Dermis microvascular lymphatic vessel endothelial cell (primary cell): ENCODE results near the gene VPS37B. TPM values are rescaled to one million over a fixed set of nuclear protein-coding genes. Genes with fewer than 3 reads are reported as not detected.

ENCODE experiments used
- DNase-seq, 2 donors: peaks; one replicate each; pipeline versions ENCODE4 v3.0.0 to v3.0.0-alpha.2; 2010; ENCODE audit warnings: low read depth in 2 of 2
- total RNA-seq: library from RNA; depleted of rRNA; stranded (reverse); fragments of >200 nt; gene quantifications from 2 replicates; pipeline ENCODE4 v1.2.1, GENCODE V29; 2014

VPS37B gene
- total RNA-seq, 1 donor from 2014 or later, result 10.5 TPM

DNA sequence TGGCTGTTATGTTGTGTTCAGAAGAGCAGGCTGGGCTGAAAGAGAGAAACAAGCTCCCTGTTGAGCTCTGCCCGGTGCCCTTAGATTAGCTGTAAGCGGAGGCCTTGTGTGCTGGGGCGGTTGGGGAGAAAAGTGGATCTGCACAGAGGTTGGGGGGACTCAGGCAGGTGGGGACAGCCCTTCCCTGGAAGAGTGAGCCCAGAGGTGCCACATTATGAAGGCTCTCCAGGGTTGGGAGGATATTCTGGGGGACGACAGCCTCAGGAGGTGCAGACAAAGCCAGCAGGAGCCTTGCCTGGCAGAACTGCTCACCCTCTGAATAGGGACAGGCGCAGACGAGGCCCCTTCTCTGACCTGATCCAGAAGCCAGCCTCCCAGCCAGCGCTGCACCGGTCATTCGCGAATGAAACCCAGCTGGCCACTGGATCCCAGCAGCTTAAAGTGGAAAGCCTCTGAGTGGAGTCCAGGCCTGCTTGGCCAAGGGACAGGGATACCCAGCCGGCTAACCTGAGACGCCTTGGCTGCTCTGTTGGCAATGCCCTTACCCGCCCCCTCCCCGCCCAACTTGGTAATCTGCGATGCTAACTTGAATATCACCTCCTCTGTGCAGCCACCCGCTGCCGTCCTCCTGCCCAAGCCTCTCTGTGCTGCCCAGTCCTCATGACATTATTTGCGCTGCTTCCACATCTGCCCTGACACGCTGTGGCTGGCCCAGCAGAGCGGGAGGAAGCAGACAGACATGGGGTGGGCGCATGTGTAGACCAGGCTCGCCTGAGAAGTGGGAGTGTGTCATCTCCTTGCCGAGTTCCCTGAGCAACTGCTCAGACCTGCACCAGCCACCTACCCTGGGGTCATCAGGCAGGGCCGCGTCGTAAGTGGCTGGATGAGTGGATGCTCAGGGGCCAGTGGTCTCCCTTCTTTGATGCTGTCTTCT, 55.1 kb downstream of the VPS37B start:
- DNase-seq, result no peak

DNA sequence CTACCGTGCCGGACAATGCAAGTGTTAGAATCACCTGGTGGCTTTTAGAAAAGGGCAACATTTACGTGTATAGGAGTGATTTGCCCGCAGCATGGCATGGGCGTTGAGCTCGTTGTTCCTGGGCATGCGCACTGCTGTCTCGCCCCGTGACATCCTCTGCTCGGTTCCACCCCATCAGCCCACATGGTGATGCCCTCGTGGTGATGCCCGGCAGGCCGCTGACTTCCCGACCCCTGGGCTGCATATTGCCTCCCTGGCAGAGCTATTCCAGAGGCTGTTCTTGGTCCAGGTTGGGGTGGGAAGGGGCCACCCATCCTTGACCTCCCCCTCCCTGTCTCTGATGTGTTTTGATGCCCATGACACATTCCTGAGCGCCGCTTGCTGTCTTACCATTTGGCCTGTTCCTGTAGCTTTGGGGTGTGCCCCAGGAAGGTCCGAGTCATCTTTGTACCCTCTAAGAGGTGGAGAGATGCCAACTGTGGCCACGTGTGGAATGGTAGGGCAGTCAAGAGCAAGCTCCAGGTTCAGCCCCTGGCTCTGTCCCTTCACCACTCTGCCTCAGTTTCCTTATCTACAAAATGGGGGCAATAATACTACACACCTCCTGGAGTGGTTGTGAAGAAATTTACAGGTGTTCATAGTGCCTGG, 55.9 kb downstream of the VPS37B start:
- no peak for DNase-seq

DNA sequence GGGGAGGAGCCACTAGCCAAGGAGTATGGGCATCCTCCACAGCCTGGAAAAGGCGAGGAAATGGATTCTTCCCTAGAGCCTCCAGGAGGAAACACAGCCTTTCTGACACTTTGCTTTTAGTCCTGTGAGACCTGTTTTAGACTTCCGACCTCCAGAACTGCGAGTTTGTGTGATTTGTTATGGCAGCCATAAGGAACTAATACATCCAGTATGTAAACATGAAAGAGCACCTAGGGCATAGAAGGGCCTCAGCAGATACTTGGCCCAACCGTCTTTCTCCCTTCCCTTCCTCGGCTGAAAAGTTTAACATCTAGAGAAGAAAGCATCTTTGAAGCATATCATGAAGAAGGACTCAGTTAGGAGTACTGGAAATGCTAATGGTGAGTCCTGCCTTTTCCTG, 57.1 kb downstream of the VPS37B start:
- DNase-seq, result no peak

DNA sequence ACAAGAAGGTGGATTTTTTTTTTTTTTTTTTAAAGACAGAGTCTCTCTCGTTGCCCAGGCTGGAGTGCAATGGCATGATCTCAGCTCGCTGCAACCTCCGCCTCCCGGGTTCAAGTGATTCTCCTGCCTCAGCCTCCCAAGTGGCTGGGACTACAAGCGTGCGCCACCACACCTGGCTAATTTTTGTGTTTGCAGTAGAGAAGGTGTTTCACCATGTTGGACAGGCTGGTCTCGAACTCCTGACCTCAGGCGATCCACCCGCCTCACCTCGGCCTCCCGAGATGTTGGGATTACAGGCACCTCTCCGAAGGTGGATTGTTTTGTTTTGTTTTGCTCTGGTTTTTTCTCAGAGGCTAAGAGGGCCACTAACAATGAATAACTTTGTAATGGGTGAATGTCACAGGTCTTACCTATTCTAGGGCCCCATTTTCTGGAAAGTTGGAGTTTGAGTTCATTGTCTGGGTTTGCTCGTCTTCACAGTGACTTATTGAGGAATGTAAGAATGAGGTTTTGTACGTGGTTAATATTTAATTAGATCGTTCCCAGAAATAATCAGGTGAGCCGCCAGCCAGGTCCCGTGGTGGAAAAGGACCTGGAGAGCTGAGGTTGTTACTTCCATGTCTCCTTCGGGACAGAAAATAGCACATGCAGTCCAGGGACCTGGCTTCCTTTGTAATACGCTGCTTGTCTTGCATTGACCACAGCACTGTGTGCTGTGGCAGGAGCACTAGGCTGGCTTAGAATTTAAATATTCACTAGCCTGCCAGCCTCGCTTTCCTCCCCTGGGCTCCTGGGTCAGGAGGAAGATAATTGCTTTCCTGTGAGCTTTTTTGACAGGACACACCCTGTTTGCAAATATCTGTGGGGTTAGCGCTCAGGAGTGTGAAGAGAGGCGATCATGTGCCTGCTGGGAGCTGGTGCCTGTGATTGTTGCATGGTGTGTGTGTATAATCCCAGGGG, 58.3 kb downstream of the VPS37B start:
- DNase-seq, result no peak

DNA sequence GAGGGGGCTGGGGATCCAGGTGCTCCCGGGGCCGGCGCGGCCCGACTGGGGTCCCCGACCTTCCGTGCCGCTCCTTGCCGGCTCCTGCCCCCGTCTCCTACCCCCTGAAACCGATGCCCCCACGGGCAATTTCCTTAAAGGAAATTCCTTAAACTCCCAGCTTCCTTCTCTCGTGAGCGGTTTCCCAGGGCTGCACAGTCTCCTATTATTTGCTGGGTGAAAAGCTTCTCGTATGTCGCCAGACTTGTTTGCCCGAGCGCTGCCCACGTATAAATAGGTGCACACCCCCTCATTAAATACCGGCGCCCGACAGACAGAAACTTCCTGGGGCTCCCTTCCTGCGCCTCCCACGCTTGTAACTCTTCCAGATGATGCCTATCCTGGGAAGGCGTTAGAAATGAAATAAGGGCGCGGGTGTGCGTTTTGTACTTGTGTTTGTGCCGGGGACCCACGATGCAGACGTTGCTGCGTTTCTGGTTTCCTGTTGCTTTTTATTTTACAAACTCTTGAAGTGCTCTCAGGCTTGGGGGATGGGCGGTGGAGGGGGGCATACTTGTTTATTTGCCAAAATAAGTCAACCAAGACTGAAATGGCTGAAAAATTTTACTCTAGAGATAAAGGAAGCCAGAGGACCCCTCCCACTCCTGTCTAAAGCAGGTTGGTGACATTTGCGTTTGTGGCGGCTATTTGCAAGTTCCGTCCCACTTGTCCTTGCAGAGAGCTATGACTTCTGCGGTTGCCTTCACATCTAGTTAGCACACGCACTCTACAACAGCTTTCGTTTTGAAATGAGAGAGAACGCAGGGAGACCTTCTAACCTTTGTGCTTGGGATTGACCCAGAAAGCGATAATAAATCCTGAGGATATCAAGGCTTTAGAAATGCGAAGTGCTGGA, 59.6 kb downstream of the VPS37B start:
- peak in 1 of 2 donors; percentile 71 for DNase-seq

DNA sequence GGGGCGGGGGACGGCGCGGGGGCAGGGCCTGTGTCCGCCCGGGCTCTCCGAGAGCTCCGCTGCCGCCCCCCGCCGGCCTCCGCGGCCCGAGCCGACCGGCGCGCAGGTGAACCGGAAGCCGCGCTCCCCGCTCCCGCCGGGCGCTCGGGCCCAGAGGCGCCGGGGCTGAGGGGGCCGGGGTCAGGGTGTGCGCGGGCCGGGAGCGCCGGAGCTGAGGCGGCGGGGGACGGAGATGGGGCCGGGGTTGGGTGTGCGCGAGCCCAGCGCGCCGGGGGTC, 60.2 kb downstream of the VPS37B start:
- peak in 1 of 2 donors; percentile 39 for DNase-seq

DNA sequence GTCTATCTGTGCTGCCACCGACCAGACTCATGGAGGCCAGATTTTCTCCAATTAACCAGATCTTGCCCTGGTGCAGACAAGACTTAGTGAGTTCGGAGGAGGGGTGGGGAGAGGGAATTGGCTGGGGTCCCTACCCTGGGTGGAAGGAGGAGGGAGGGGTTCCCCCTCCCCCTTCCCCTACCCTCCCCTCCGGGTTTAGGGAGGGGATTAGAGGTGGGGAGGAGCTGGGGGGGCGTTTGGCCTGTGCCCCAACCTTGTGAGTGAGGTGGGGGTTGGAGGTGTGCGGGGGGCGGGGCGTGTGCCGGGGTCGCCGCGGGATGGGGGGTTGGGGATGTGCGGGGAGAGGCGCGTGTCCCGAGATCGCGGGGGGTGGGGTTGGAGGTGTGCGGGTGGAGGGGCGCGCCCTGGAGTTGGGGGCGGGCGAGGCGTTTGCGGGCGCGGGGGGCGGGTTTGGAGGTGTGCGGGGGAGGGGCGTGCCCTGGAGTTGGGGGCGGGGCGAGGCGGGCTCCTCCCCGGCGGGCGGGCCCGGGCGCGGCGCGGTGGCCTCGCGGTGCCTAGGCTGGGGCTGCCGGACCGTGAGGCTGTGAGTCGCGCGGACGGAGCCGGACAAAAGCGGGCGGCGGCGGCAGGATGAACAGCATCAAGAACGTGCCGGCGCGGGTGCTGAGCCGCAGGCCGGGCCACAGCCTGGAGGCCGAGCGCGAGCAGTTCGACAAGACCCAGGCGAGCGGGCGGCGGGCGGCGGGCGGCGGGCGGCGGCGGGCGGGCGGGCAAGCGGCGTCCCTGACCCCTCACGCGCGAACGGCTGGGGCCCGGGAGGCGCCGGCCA, 60.8 kb downstream of the VPS37B start, which contains the start of gene HIP1R:
Gene HIP1R (plus strand): TSS at position 537 of the 829 bp plus-strand sequence. CDS start 94 bp downstream, at position 631.
- DNase-seq, result peak in 1 of 2 donors; percentile 45

DNA sequence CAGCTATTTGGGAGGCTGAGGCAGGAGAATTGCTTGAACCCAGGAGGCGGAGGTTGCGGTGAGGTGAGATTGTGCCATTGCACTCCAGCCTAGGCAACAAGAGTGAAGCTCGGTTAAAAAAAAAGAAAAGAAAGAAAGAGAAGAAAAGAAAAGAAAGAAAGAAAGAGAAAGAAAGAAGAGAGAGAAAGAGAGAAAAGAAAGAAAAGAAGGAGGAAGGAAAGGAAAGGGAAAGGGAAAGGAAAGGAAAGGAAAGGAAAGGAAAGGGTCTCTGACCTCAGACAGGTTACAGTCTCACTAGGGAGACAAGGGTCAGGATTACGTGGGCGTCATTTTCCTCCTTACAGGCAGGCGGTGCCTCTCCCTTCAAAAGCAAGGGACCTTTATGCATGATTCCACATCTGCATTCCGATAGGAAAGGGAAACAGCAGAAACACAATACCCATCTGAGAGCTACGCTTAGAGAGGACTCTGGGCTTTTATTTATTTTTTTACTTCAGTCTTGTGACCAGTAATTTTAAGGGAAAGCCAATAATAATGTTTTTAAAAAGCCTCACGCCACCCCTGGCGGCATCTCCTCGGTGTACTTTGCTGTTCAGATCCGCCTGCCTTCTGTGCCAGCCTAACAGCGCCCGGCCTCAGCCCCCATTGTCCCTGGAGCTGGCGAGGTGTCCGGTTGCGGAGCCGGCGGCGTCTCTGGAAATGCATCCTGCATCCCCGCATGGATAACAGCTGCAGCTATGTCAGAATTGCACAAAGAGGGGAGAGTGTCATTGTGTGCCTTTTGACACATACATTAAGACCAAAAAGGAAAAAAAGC, 61.6 kb downstream of the VPS37B start:
- peak; percentile 33 to 76 for DNase-seq

DNA sequence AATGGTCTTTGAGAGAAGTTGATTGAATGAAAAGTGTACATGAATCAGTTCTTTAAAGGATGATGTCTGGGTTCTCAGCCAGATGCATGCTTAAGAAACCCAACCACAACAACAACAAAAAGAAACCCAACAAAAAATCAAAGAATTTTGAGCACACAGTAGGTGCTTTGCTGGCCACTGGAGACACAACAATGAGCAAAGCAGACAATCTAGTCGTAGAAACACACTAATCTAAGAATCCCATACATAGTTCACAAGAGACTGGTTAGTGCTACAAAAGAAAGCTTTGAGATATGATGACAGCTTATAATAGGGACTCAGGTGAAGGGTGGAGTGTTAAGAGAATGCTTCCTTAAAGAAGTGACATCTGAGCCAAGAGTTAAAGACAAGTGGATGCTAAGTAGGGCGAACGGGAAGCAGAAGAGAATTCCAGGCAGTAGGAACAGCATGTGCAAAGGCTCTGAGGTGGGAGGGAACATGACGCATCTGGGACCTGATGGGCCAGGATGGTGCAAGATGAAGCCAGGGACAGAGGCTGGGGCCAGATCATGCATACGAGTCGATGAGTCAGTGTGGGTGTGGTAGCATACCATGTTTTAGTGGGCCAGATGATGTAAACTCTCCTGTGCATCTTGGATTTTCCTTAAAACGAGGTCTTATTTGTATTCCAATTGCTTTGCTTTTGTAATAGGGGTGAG, 65.3 kb downstream of the VPS37B start:
- no peak for DNase-seq

DNA sequence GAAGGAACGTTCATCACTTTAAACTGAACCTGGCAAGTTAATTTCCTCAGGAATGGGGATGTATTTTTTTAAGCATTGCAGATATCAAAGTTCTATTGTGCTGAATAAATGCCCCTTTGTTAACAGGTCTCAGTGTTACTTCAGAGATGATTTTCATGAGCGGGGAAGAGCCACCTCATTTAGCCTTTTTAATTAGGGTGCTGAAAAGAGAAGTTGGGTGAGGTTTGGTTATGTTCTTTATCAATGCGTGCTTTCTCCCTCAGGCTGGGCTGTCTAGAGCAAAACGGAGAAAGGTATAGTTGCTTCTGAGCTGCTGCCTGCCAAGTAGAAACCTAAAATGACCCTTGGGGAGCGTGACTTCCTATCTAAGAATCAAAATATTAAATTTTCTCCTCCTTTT, 68.7 kb downstream of the VPS37B start:
- DNase-seq, result no peak

DNA sequence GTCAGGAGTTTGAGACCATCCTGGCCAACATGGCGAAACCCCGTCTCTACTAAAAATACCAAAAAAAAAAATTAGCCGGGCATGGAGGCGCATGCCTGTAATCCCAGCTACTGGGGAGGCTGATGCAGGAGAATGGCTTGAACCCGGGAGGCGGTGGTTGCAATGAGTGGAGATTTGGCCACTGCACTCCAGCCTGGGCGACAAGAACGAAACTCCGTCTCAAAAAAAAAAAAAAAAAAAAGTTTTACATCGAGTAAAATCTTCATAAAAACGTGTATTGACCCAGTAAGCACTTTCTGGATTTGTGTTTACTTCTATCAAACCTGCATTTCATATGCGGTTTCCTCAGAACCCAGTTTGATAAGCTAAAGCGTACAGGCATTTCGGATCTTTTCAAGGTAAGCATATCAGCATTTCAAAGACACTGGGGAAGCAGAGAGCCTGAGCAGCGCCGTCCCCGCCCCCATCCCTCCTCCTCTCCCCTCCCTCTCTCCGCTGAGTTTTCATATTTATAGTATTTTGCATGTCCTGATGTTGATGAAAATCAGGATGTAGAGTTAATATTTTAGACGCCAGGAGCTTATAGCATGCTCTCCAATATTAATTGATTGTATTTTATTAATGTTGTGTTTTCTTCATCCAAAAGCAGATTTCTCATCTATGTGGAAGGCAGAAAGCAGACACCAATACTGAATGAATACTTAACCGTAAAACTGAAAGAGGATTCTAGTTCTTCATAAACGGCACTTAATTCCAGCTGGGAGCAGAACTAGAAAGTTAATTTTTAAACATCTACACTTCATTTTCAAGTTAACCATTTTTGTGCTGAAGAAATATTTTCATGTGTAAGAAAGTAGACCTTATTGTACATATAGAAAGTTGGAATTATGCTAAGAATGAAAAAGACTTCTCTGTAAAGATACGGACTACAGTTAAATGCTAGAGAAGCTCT, 69.9 kb downstream of the VPS37B start:
- DNase-seq, result no peak

DNA sequence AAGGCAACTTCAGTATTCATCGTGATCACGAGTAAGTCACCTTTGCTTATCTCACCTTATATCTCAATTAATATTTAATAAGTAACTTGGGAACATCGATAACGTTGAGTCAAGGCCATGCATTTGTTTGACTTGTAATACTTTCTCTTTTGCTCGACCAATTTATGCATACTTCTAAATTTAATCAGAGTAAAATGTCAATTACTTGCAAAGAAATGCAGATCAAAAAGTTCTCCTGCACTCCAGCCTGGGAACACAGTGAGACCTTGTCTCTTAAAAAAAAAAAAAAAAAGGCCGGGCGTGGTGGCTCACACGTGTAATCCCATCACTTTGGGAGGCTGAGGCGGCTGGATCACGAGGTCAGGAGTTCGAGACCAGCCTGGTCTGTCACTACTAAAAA, 72.5 kb downstream of the VPS37B start:
- no peak for DNase-seq

DNA sequence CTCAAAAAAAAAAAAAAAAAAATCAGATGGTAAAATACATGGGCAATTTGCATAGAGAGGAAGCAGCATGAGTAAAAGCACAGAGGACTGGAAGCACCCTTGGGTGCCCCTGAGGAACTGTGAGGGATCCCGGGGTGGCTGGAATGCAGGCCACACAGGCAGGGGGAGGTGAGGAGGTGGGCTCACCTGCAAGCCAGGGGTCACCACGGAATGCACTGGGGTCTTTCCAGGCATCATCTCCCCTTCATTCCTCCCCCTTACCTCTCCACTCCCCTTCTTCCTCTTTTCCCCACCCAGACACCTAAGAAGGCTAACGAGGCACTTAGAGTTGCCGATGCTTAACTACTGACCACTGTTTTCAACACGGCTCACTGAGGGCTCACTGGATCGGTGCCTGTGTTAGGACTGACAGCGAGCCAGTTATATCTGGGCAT, 75.1 kb downstream of the VPS37B start:
- DNase-seq, result no peak

DNA sequence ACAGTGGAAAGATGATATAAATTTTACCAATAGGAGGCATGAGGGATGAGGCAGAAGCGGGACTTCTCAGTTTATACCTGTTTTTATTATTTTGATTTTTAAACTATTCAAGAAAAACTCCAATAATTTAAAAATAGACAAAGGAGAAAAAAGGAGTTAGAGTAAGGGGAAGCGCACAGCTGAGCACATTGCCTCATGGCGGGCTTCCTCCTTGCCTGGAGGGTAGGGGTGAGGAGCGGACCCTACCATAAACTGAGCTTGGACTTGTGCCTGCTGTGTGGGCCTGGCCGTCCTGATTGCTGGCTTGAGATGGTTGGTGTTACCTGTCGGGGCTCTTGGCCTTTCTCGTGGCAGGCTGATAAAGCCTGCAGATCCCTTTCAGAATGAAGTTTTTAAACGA, 75.8 kb downstream of the VPS37B start:
- DNase-seq, result no peak

DNA sequence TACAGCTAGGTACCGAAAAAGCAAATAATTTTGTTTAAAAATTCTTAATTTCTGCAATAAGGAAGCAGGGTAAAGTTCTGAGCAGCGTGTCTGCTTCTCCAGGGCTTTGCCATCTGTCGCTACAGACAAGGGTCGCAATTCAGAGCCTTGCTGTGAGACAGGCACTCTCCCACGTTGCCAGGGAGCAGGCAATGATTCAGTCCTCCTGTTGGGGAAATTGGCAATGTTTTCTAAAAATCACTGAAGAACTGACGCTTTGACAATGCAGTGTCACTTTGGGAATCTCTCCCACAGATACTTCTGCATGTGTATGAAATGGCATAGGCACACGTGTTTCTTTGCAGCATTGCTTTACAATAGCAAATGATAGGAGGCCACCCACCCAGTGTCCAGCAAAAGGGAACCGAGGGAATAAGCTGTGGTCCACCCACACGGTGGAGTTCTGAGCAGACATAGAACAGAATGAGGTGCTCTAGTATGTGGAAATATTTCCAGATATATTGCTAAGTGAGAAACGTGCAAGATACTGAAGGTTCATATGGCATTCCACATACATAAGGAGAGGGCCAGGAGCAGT, 76.6 kb downstream of the VPS37B start:
- no peak for DNase-seq
